C4-2B (cell line): Measurements from ENCODE around the gene DTX1.

Source experiments
- ZFX ChIP-seq: fragments of 450-650 bp; IDR thresholded peaks from 2 replicates; pipeline ENCODE4 v1.6.1; 2017
- TF ChIP-seq, protein P1 (sequence below): fragments of 450-650 bp; conservative IDR thresholded peaks from 2 replicates; pipeline ENCODE4 v1.5.1; 2017; ENCODE audit warnings: mild to moderate bottlenecking

DNA sequence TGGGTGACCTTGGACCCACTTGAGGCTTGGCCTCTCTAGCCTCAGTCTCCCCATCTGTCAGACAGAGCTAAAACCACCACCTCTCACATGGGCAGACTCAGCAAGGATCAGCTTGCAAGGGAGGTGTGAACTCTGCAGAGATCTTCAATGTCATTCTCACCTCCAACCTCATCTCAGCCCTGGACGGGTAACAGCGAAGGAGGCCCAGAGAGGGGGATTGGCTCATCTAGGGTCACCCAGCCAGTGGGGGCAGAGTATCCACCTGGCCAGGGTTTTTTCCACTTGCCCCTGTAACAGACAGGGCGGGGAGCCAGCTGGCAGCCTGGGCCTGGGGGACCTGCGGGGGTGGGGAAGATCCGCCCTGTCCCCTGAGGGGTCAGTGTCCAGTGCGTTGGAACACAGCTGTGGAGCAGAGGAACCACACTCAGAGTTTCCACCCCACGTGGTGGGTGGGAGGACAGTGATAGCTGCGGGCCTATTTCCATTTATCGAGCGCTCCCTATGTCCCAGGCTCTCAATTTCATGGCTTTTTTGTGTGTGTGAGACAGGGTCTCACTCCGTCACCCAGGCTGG lies 27.4 kb downstream of the DTX1 start:
- TF ChIP-seq, protein P1, sequence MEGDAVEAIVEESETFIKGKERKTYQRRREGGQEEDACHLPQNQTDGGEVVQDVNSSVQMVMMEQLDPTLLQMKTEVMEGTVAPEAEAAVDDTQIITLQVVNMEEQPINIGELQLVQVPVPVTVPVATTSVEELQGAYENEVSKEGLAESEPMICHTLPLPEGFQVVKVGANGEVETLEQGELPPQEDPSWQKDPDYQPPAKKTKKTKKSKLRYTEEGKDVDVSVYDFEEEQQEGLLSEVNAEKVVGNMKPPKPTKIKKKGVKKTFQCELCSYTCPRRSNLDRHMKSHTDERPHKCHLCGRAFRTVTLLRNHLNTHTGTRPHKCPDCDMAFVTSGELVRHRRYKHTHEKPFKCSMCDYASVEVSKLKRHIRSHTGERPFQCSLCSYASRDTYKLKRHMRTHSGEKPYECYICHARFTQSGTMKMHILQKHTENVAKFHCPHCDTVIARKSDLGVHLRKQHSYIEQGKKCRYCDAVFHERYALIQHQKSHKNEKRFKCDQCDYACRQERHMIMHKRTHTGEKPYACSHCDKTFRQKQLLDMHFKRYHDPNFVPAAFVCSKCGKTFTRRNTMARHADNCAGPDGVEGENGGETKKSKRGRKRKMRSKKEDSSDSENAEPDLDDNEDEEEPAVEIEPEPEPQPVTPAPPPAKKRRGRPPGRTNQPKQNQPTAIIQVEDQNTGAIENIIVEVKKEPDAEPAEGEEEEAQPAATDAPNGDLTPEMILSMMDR: no peak
- no peak for TF ChIP-seq ZFX
